Activated T-cell treated with anti-CD3 and anti-CD28 coated beads for 1 hour (primary cell): ENCODE data around the gene CHN1.

Source experiments
- DNase-seq: peaks from one replicate; pipeline ENCODE4 v3.0.0-alpha.2; 2020; ENCODE audit warnings: low read depth

Gene CHN1

DNA sequence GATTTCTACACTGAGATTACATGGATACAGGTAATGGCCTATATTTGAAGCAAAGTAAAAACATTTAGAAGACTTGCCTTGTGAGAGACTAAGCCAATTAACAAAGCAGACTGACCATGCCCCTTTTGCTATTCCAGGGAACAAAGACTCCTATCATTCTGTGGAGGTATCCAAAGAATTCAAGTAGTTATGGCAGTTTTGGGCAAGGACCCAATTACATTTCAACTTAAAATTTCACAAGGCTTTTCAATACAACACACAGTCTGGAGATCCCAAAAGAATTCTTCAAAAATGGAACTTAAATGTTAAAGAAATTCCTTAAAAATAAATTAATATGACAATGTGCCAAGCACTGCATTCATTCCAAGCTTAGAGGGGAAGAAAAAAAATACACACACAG, 131.7 kb downstream of the CHN1 start:
- no peak for DNase-seq

DNA sequence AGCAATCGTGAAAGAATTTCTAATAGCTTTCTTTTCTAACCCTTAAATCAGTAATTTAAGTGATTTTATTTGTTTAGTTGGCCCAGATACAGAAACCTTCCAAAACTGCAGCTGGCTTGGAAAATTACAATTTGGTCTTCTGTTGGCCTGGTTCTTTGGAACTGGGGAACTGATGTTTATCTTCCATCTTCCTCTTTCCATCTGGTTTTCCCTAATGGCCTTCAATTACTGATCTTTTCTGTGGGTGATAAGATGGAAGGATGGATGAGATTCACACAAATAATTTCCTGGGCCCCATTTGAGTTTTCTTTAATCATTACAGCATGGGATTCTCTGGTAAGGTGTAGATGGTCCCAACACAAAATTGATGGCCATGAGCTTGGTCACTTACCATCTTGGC, 134.4 kb downstream of the CHN1 start:
- DNase-seq = no peak

DNA sequence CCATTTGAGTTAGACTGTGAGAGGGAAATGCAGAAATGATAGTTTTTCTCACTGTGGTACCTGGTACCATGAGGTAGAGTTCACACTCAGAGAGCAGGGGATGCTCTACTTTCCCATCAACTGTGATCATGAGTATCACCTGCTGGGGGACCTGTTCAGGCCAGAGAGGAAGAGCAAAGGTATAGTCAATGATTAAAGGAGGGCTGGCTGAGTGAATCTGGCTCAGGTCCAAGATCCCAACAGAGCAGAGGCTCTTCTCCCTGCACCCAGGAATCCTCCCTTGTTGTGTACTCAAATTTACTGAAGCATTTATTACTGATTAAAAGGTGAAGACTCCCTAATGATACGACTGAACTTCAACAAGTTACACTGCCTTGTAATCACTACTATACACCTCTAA, 136.3 kb downstream of the CHN1 start:
- DNase-seq = no peak

DNA sequence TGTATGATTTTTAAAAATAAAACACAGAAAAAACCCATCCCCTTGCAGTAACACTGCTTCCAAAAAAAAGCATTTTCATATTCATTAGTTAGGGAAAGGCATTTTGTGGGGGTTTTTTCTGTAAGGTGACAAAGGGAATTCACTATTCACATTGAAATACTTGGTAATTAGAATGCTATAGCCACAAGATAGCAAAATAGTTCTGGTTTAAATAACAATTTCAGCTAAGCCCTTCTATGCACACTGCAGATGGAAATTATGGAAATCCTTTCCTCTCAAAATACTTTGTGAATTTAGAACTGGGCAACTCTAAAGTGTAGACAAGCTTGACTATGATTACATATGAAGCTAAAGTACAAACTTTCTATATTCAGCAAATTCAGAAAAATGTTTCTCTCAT, 138.8 kb downstream of the CHN1 start:
- no peak for DNase-seq

DNA sequence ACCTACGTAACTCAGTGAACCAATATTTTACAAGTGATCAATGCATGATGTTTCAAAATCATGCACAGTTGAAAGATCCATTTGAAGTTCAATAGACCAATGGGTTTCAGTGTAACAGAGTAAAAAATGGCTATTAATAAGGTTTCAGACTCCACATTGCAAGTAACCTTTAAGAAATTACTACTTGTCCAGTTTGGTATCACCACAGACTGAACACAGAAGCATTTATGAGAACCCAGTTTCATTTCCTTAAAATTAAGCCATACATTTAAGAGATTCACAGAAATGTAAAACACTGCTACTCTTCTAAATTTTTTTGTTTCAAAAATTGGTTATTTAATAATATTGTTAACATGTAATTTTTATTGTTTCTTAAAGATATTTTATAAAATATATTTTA, 142.0 kb downstream of the CHN1 start:
- no peak for DNase-seq

DNA sequence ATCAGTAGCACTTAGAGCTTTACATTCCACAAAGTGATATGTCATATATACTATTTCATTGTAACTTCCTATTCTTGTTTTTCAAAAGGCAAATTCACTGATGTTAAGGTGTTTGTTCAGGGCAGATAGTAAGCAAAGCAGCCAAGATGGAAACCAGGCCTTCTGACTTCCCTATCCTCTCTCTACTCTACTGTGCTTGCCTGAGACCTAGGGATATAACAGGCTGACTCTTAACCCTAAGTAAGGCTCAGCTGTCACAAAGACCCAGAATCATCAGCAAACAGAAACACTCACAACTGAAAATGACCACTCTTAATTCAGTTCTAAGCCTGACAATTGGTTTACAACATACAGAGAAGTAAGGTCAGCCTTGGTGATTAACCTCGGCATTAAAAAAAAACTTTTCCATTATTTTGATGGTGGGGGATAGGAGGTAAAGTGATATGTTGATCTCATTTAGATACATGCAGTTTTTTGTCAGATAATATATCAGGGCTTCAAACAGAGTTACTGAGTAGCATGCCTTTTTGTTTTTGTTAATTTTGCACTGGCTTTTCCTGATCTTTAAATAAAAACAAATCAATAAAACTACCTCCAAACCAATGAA, 145.5 kb downstream of the CHN1 start:
- DNase-seq = no peak

DNA sequence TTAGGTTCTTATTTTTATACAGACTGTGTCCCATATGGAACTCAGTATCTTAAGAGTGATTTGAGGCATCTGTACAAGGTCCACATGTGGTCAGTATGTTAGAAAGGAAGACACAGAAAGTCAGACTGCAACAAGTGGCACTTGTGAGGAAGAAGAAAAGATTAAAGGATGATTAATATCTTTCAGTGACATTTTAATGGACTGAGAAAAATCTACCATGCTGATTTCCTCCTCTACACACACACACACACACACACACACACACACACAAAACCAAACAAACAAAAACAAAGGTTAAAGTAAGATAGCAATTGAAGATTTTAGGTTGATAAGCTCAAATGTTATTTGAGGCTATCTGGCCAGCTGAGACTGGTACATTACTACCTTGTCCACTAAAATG, 146.4 kb downstream of the CHN1 start:
- DNase-seq = no peak

DNA sequence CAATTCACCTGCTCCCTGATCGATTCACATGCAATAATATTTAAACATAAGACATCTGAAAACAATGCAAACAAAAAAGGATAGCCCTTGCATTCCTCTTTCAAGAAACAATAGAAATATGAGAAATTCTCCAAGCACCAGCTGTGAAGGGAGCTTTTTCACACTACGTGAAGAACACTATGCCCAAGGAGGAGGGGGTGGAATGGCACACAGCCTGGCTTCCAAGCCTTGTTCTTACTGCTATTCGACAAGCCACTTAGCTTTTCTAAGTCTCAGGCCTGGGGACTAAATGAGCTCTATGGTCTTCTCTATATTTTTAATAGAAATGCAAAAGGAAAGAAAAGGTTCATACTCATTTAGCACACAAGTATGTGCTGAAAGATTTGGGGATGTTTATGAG, 148.7 kb downstream of the CHN1 start:
- no peak for DNase-seq

DNA sequence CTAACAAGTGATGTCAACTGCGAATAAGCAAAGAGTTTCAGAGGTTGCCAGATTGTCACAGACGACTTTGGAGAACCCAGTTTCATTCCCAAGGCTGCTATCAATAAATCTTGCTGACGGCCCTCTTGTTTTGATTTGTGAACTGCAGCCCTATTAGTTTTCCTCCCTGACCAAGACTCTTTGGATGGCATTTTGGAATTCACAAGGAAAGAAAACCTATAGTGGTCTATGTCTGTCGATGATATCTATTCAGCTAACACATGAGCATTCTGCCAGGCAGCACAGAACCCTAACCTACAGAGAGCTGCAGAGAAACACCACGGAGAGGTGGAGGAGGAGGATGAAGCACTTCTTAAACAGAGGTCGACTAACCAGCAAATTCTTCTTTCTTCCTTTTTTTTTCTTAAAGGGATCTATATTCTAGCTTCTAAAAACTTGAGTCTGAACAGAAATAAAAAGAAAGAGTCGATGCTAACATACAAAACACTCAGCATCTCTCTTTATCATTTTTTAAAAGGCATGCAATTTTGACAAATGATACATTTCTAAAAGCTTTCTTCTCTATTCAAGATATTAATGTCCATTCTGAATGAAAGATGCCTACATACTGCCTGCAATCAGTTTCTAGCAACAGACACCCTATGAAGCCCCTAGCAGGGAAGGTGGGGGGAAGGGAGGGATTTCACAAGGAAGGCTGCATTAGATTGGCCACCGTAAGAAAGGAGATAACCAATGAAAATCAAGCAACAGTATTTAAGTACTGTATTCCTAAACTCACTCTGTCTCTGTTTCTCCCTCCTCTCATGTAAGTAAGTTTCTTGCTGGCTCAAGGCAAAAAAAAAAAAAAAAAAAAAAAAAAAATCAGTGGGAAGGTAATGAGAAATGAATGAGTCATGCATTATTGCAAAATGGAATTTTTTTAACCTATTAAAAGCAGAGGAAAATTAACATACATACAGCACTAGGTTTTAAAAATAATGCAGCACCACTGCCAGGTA, 157.9 kb downstream of the CHN1 start:
- DNase-seq = no peak

DNA sequence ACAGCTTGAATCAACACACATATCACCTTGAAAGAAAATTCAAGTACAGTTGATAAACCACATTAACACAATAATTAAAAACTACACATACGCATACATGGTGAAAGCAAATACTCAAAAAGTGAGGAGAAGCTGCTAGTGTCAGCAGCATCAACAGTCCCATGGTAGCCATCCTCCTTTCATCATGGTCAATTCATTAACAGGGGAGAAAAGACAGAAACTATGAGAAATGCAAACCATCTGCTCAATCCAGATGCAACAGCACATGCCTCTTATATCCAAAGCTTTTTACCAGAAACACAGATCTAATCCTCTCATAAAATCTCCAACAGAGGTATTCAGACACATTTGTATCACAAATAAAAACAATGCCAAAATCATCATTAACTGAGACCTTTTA, 159.0 kb downstream of the CHN1 start:
- no peak for DNase-seq

DNA sequence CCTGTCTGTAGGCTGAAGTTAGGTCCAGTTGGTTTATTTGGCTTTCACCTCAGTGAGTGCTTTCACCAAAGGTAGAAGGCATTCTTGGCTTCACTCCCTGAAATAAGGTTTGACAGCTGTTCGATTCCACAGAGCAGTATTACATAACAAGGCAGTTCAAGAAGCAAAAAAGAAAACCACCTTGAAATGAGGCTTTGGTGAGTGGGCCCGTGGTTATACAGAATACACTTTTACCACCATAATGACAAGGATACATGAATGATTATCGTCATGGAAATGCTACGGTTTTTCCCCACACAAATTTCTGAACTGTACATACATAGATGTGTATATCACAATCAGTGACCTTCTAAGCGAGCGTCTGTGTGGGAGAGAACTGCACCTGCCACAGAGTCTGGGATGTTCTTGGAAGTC, 160.9 kb downstream of the CHN1 start:
- DNase-seq = no peak

DNA sequence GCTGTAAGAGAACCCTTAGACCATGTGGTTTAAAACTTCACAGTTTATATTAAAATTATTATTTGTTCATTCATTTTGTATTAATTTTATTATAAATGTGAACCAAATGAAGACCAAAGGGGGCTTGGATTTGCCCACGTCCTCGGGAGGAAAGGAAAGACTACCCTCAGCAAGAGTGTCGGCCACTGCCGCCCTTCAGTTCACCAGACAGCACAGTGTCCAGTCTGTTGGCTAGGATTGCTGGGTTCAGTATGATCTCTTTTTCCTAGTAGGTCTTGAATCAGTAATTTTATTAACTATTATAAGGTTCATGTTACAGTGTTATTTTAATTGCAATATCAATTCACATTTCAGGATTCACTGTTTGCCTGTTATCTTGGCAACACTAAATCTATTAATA, 162.7 kb downstream of the CHN1 start:
- DNase-seq = no peak

DNA sequence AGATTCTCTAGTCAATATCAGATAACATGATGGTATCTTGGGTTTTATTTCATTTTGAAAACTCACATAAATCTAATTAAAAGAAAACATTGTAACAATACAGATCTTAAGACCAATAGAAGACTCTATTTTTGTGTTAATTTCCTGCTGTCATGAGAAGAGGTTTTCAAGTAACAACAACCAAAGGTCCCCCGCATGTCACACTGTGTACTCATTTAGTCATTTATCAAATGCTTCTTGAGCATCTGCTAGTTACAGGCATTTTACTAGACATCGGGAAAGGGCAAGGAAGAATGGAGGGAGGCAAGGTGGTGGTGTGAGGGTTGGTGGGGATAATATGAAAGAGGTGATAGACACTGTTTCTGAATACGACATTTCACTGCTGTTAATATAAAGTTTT, 163.2 kb downstream of the CHN1 start:
- no peak for DNase-seq

DNA sequence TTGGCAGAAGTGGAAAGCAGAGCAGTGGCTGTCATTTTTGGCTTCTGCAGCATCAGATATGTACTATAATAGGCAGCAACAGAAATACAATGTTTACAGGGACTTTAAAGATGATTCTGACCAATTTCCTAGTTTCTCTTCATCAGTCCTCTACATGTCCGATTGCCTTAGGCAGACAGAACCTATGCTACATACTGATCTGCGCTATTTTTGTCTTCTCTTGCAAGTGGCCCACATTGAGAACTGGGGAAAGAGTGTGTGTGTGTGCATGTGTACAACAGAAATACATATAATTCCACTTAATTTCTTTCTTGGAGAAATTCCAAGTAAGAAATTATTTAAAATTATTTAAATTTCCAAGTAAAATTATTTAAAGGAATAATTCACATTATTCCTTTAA, 163.8 kb downstream of the CHN1 start:
- no peak for DNase-seq

DNA sequence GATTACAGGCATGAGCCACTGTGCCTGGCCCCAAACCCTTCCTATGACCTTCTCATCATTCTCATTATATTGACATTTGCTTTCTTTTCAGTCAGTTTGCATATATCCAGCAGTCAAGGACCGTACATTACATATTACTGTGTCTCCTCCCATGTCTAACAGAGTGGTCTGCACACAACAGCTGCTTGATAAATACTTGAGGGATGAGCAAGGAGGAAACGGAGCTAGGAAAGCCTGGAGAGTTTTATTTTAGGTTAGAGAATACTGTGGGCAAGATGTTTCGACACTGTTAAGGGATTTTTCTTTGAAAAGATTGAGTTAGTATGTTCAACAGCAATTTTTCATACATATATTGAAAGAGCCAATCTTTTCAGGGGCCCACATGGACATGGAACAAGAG, 164.7 kb downstream of the CHN1 start:
- no peak for DNase-seq

DNA sequence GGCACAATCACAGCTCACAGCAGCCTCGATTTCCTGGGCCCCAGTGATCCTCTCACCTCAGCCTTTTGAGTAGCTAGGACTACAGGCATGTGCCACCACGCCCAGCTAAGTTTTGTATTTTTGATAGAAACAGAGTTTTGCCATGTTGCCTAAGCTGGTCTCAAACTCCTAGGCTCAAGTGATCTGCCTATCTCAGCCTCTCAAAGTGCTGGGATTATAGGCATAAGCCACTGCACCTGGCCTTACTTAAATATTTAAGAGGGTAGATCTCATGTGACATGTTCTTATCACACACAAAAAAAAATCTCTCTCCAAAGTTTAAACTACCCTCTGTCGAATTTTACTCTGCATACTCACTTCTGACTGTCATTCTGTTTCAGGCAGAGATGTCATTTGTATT, 165.5 kb downstream of the CHN1 start:
- no peak for DNase-seq

DNA sequence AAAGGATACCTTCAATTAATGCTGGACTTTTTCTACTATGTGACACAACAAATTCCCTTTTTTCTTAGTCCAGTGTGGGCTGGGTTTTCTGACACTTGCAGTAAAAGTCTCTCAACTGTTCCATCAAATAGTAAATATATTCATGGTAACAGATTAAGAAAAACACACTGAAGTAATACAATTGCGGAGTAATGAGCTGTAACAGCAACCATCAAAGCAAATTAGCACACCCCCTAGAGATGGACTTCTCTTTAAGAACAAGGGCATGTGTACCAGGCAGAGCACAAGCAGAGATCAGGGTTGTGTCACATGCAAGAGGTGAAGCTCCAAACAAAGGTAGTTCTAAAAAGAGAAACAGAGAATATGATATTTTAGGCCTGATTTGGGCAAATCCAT, 168.2 kb downstream of the CHN1 start:
- DNase-seq = no peak

DNA sequence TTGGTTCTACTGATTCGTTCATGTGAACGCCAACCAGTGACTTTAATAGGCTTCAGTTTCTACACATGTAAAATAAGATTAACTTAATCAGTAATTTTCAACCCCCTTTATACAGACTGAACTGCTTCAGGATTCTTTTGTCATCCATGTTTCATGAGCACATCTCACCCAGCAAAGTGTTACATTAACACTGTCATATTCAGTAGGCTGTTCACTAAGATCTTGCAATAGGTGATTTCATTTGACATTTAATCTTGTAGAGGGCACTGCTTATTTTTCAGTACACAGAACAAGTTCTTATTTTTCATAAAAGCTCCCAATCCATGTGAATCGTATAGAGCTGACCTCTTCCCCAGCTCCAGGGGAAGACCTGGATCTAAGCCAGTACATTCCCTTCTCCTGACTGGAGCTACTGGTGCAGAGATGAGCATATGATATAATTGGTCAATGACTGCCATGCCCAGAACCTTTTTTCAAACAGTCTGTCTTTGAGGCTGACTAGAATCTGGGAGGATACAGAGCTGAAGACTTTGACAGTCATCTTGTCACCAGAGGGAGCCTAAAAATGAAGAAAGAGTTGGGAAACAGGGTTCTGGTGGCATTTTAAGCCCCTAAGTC, 168.7 kb downstream of the CHN1 start:
- DNase-seq = no peak

DNA sequence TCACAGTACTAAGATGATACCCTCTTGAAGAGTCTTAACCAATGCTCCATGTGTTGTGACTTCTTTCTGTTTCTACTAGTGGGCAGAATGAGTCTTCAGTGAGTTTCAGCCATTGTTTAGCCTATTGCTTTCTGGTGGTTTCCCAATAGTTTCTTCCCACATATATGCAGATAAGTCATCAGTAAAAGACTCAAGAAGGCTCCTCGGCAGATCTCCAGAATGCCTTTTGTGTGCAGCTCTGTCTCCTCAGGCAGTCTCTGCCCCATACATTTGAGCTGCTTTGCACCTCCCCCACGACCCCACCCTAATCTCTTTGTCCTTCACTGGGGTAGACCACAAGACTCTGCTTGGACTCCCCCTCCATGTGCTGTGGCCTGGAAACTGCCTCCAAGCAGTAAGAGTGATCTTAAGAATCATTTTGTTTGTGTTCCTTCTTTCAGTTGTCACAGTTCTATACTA, 169.4 kb downstream of the CHN1 start:
- no peak for DNase-seq

DNA sequence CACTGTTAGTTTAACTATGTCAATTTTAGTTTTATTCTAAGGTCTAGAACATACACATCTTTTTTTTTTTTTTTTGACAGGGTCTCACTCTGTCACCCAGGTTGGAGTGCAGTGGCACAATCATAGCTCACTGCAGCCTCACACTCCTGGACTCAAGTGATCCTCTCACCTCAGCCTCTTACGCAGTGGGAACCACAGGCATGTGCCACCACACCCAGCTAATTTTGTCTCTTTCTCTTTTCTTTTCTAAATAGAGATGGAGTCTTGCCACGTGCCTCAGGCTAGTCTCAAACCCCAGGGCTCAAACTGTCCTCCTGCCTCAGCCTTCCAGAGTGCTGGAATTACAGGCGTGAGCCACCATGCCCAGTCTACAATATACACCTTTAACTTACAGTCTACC, 171.4 kb downstream of the CHN1 start:
- DNase-seq = no peak

DNA sequence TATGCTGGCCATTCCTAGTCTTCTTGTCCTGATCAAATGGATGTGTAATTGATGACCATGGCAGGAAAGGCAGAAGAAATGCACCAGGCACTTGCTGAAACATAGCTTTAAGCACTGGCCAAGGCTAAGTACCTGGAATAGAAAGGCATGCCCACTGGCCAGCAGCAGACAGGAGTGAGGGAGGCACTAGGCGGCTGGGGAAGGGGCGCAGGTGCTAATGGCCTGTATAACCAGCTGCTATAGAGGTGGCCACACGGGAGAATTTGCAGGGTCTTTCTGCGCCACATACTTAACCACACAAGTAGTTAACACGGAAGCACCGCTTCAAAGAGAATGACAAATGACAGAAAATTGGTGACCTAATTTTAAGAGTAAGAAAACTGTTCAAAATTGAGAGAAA, 174.6 kb downstream of the CHN1 start:
- DNase-seq = no peak

DNA sequence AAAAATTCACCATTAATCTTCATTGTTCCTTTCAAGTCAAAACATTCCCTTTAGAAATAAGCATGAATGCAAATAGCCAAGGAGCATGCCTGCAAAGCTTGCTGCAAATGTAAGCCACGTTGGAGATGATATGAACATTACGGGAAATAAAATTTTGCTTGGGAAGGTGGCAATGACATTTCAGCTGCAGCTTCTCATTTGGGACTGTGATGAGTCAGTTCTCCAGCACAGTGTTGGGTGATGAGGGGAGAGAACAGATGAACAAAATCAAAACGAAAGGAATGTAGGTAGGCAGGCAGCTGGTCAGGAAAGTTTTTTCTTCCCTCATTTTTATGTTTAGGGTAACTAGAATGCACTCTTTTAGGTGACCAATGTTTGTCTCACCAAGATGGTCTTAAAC, 175.6 kb downstream of the CHN1 start:
- DNase-seq = no peak
